Measurements from ENCODE around the gene AMMECR1. TPM values are rescaled to one million over a fixed set of nuclear protein-coding genes. Genes with fewer than 3 reads are reported as not detected.

AMMECR1 gene
- total RNA-seq, 3 donors from 2014 or later (not counting 1 experiment from before 2014, with no cell fraction given), result 10.0 to 16.7 (median 11.5) TPM

GRCh38 chrX:110286106-110286505 is 31.8 kb downstream of the AMMECR1 start:
- H3K4me3 ChIP-seq (ENCODE audit: low read length), result no peak overlapping the region
- H3K27me3 ChIP-seq (ENCODE audit: control insufficient read depth, insufficient read depth, low read length), result no peaks in the 10 kb centered on the region
- H3K4me1 Mint-ChIP-seq, result peaks cover 16 to 46% of the 10 kb centered on the region in 2 donors
- H3K9me3 Mint-ChIP-seq, result no peaks in the 10 kb centered on the region
- whole genome bisulfite sequencing (ENCODE audit: insufficient coverage), result 95% methylated on average over 5 of the region's 6 CpGs
- H3K36me3 Mint-ChIP-seq, result no peaks in the 10 kb centered on the region
- no peak overlapping the region for H3K27ac ChIP-seq (ENCODE audit: low read length)
- H3K27me3 Mint-ChIP-seq (ENCODE audit: low read depth in 2 of 2), result no peaks in the 10 kb centered on the region
- no peak overlapping the region for H3K27ac Mint-ChIP-seq
- ATAC-seq (no peak), DNase-seq (no peak)
- intact Hi-C loops (cut with micrococcal nuclease), result no loop called here
- H3K4me1 ChIP-seq (ENCODE audit: control insufficient read depth, insufficient read depth, low read length), result no peaks in the 10 kb centered on the region
- H3K36me3 ChIP-seq (ENCODE audit: control insufficient read depth, insufficient read depth, low read length), result no peaks in the 10 kb centered on the region
- no peak for TF ChIP-seq CTCF (IDR thresholded peaks at IDR 0.05)
- H3K9me3 ChIP-seq (ENCODE audit: control insufficient read depth, insufficient read depth, low read length), result no peaks in the 10 kb centered on the region
- no peak overlapping the region for H3K4me3 Mint-ChIP-seq

- TF ChIP-seq CTCF (IDR thresholded peaks at IDR 0.05), result no peak
- Histone ChIP-seq H3K9me3 (ENCODE audit: control insufficient read depth, insufficient read depth, low read length) (no peaks in the 10 kb centered on the region), H3K27me3 (ENCODE audit: control insufficient read depth, insufficient read depth, low read length) (no peaks in the 10 kb centered on the region), H3K36me3 (ENCODE audit: control insufficient read depth, insufficient read depth, low read length) (no peaks in the 10 kb centered on the region), H3K4me3 (ENCODE audit: low read length) (no peak overlapping the region), H3K4me1 (ENCODE audit: control insufficient read depth, insufficient read depth, low read length) (no peaks in the 10 kb centered on the region), H3K27ac (ENCODE audit: low read length) (no peak overlapping the region)
- no peak for DNase-seq
- intact Hi-C loops (cut with micrococcal nuclease), result no loop called here
- Mint-ChIP-seq H3K27ac (no peak overlapping the region), H3K36me3 (no peaks in the 10 kb centered on the region), H3K4me3 (no peak overlapping the region), H3K9me3 (no peaks in the 10 kb centered on the region), H3K4me1 (peaks cover 12 to 40% of the 10 kb centered on the region in 2 donors), H3K27me3 (ENCODE audit: low read depth in 2 of 2) (no peaks in the 10 kb centered on the region)
- no CpG with 5 or more reads among the region's 2 CpGs for WGBS (ENCODE audit: insufficient coverage)
- no peak for ATAC-seq
These were observed 33.7 kb downstream of the AMMECR1 start for GRCh38 chrX:110284159-110284558.

GRCh38 chrX:110282922-110283321 is 35.0 kb downstream of the AMMECR1 start:
- DNase-seq, result no peak
- no peak for TF ChIP-seq CTCF (IDR thresholded peaks at IDR 0.05)
- Mint-ChIP-seq H3K9me3 (no peaks in the 10 kb centered on the region), H3K4me3 (no peak overlapping the region), H3K4me1 (peaks cover 23 to 36% of the 10 kb centered on the region in 2 donors), H3K36me3 (no peaks in the 10 kb centered on the region), H3K27me3 (ENCODE audit: low read depth in 2 of 2) (no peaks in the 10 kb centered on the region), H3K27ac (no peak overlapping the region)
- H3K27me3 ChIP-seq (ENCODE audit: control insufficient read depth, insufficient read depth, low read length), result no peaks in the 10 kb centered on the region
- no peak overlapping the region for H3K4me3 ChIP-seq (ENCODE audit: low read length)
- H3K27ac ChIP-seq (ENCODE audit: low read length), result no peak overlapping the region
- H3K9me3 ChIP-seq (ENCODE audit: control insufficient read depth, insufficient read depth, low read length), result no peaks in the 10 kb centered on the region
- ATAC-seq, result no peak
- H3K36me3 ChIP-seq (ENCODE audit: control insufficient read depth, insufficient read depth, low read length), result no peaks in the 10 kb centered on the region
- intact Hi-C loops (cut with micrococcal nuclease), result no loop called here
- H3K4me1 ChIP-seq (ENCODE audit: control insufficient read depth, insufficient read depth, low read length), result no peaks in the 10 kb centered on the region

- Mint-ChIP-seq H3K4me1 (peaks cover 22 to 24% of the 10 kb centered on the region in 2 donors), H3K27me3 (ENCODE audit: low read depth in 2 of 2) (no peaks in the 10 kb centered on the region), H3K4me3 (no peak overlapping the region), H3K9me3 (no peaks in the 10 kb centered on the region), H3K36me3 (peaks cover 1% of the 10 kb centered on the region), H3K27ac (no peak overlapping the region)
- Histone ChIP-seq H3K9me3 (ENCODE audit: control insufficient read depth, insufficient read depth, low read length) (no peaks in the 10 kb centered on the region), H3K27ac (ENCODE audit: low read length) (no peak overlapping the region), H3K4me3 (ENCODE audit: low read length) (no peak overlapping the region), H3K4me1 (ENCODE audit: control insufficient read depth, insufficient read depth, low read length) (no peaks in the 10 kb centered on the region), H3K36me3 (ENCODE audit: control insufficient read depth, insufficient read depth, low read length) (no peaks in the 10 kb centered on the region), H3K27me3 (ENCODE audit: control insufficient read depth, insufficient read depth, low read length) (no peaks in the 10 kb centered on the region)
- ATAC-seq (no peak), DNase-seq (no peak)
- WGBS (ENCODE audit: insufficient coverage), result 100% methylated on average over 1 of the region's 2 CpGs
- TF ChIP-seq CTCF (IDR thresholded peaks at IDR 0.05), result no peak
- intact Hi-C loops (cut with micrococcal nuclease), result no loop called here
These were observed 36.5 kb downstream of the AMMECR1 start for GRCh38 chrX:110281377-110281776.

Measured in natural killer cell (primary cell).